ENCODE results near the gene DGKB.

Gene DGKB

GRCh38 chr7:14124716-14125115 is 777.8 kb downstream of the DGKB start:
- no peak for TF ChIP-seq CTCF (IDR thresholded peaks at IDR 0.05)
- Histone ChIP-seq H3K27ac (no peak overlapping the region), H3K4me3 (ENCODE audit: low read depth in 1 of 2, low read length in 1 of 2) (no peak overlapping the region)

GRCh38 chr7:14123923-14124322 is 778.6 kb downstream of the DGKB start:
- H3K4me1 ChIP-seq (ENCODE audit: control insufficient read depth in 1 of 2, insufficient read depth in 1 of 2, low read depth in 1 of 2, low read length in 1 of 2): no peaks in the 10 kb centered on the region
- no peaks in the 10 kb centered on the region for H3K27me3 ChIP-seq
- no peak for TF ChIP-seq CTCF (IDR thresholded peaks at IDR 0.05)
- no peak overlapping the region for H3K27ac ChIP-seq
- no peak overlapping the region for H3K4me3 ChIP-seq (ENCODE audit: low read depth in 1 of 2, low read length in 1 of 2)
- no peaks in the 10 kb centered on the region for H3K9me3 ChIP-seq
- no peaks in the 10 kb centered on the region for H3K36me3 ChIP-seq

More at GRCh38 chr7:14124716-14125115, 777.8 kb downstream of the DGKB start:
- Histone ChIP-seq H3K9me3 (no peaks in the 10 kb centered on the region), H3K4me1 (ENCODE audit: control insufficient read depth in 1 of 2, insufficient read depth in 1 of 2, low read depth in 1 of 2, low read length in 1 of 2) (no peaks in the 10 kb centered on the region), H3K36me3 (no peaks in the 10 kb centered on the region), H3K27me3 (no peaks in the 10 kb centered on the region)

GRCh38 chr7:14115701-14116100 is 786.9 kb downstream of the DGKB start:
- Histone ChIP-seq H3K4me3 (ENCODE audit: low read depth in 1 of 2, low read length in 1 of 2) (no peak overlapping the region), H3K27ac (no peak overlapping the region), H3K4me1 (ENCODE audit: control insufficient read depth in 1 of 2, insufficient read depth in 1 of 2, low read depth in 1 of 2, low read length in 1 of 2) (no peaks in the 10 kb centered on the region), H3K36me3 (no peaks in the 10 kb centered on the region), H3K27me3 (no peaks in the 10 kb centered on the region), H3K9me3 (no peaks in the 10 kb centered on the region)
- TF ChIP-seq CTCF (IDR thresholded peaks at IDR 0.05): no peak

GRCh38 chr7:14104861-14105260 is 797.7 kb downstream of the DGKB start:
- no peak for TF ChIP-seq CTCF (IDR thresholded peaks at IDR 0.05)
- Histone ChIP-seq H3K4me3 (ENCODE audit: low read depth in 1 of 2, low read length in 1 of 2) (no peak overlapping the region), H3K27ac (no peak overlapping the region), H3K36me3 (no peaks in the 10 kb centered on the region), H3K27me3 (no peaks in the 10 kb centered on the region), H3K4me1 (ENCODE audit: control insufficient read depth in 1 of 2, insufficient read depth in 1 of 2, low read depth in 1 of 2, low read length in 1 of 2) (no peaks in the 10 kb centered on the region), H3K9me3 (no peaks in the 10 kb centered on the region)

- Histone ChIP-seq H3K27me3 (no peaks in the 10 kb centered on the region), H3K4me3 (ENCODE audit: low read depth in 1 of 2, low read length in 1 of 2) (no peak overlapping the region), H3K36me3 (no peaks in the 10 kb centered on the region), H3K4me1 (ENCODE audit: control insufficient read depth in 1 of 2, insufficient read depth in 1 of 2, low read depth in 1 of 2, low read length in 1 of 2) (no peaks in the 10 kb centered on the region), H3K9me3 (no peaks in the 10 kb centered on the region), H3K27ac (no peak overlapping the region)
- TF ChIP-seq CTCF (IDR thresholded peaks at IDR 0.05): no peak
These were observed 806.4 kb downstream of the DGKB start for GRCh38 chr7:14096159-14096558.
